GM13977 (cell line): Measurements from ENCODE around the gene C18orf63.
"Not testable (repeated sequence)": the region's sequence is repeated elsewhere in the genome, so short reads cannot be mapped to it uniquely, and the experiment has no call there.

Experiments used
- DNase-seq: peaks from one replicate; pipeline ENCODE4 v3.0.0; 2012; ENCODE audit warnings: low spot score
- in situ Hi-C: fragments of 300-500 bp; cut with MboI; formaldehyde crosslinking; loops from one replicate; pipeline ENCODE4 v1.12.0; 2022; ENCODE audit warnings: low sequenced_read_pairs, low pct_unique_long_range_greater_than_20kb, mixed read lengths, inconsistent platforms; ENCODE audit not compliant: unreplicated experiment
- TF ChIP-seq, protein P1 (sequence below): IDR thresholded peaks from 2 replicates; pipeline ENCODE4 v1.5.1; 2012; ENCODE audit warnings: mild to moderate bottlenecking, control low read depth; ENCODE audit not compliant: insufficient read depth; ENCODE audit errors: extremely low read depth, missing control alignments

C18orf63 gene

DNA sequence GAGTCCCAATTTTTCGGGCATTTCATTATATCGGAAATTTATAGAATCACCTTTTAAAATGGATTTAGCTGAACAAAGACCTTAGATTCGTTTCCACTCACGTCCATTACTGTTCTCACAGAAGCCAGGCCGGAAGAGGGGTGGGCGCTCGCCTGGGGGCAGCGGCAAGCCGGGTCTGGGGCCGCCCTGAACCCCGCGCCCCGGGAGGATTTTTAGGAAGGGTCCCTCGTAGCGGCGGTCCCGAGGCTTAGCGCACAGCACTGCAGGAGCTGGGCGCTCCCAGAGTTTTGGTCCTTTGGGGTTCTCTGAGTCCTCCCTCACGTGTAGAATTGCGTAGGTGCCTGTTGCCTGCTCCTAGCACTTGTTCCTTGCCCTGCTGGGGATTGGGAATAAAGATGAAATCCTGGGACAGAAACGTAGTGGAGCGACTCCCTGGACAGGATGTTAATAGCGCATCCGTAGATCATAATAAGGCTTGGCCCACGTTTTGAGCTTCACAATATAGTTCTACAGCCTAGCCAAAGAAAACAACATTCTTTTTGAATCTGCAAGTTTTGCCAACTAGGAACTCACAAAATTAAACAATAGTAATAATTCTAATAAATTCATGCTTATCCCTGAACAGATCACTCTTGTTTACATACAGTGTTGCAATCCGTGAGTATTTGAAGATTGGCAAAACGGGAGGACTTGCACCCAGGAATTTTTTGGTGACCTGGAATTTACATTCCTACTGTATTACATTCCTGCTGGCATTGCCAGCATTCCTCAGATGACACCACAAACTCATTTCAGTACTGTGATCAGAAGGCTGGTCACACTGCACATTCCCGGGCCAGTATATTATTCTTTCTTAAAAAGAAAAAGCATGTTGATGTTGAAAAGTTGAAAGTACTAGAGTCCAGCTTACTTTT lies 875 bp downstream of the C18orf63 start:
- DNase-seq, result no peak
- TF ChIP-seq, protein P1, sequence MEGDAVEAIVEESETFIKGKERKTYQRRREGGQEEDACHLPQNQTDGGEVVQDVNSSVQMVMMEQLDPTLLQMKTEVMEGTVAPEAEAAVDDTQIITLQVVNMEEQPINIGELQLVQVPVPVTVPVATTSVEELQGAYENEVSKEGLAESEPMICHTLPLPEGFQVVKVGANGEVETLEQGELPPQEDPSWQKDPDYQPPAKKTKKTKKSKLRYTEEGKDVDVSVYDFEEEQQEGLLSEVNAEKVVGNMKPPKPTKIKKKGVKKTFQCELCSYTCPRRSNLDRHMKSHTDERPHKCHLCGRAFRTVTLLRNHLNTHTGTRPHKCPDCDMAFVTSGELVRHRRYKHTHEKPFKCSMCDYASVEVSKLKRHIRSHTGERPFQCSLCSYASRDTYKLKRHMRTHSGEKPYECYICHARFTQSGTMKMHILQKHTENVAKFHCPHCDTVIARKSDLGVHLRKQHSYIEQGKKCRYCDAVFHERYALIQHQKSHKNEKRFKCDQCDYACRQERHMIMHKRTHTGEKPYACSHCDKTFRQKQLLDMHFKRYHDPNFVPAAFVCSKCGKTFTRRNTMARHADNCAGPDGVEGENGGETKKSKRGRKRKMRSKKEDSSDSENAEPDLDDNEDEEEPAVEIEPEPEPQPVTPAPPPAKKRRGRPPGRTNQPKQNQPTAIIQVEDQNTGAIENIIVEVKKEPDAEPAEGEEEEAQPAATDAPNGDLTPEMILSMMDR, result no peak
- in situ Hi-C loops, result no loop called here

DNA sequence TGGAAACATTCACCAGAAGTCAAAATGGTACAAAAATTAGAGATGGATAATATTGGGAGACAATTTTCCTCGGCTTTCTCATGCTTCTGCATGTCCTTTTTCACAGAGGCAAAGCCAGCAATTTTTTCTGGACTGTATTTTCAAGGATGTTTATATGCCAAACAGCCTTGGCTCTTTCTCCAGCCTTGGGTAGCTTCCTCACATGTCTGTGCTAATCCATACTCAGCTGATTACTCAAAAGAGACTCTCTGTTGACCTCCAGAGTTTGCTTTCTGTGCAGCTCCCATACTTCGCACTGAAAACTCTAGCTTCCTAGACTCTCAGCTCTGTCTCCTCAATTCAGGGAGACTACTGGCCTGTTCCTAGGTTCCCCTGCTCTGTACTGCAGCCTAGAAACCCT lies 10.6 kb downstream of the C18orf63 start:
- in situ Hi-C loops, result loop anchor here (25.0 kb wide), 1 partner anchor 139 kb away; no protein-coding TSS in a partner anchor
- TF ChIP-seq, protein P1, result no peak

DNA sequence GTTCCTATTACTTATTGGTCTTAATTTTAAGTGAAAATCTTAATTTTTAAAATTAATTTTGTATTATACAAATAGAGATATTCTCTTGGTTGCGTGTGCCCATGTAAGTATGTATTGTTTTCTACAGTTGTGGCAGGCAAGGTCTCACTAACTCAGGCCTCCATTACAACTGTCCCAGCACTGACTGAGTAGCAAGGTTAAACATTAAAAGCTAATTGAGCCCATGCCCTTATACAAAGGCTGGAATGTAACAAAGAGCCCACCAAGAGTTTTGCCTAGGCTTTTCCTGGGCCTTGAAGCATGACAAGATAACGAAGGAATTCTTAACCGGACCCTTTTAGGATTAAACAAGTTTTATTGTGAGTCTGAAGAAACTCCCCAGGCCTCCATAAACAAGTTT lies 11.2 kb downstream of the C18orf63 start:
- not testable (repeated sequence) for DNase-seq
- in situ Hi-C loops, result loop anchor here (25.0 kb wide), 1 partner anchor 139 kb away; no protein-coding TSS in a partner anchor

More for the DNA sequence above, 10.6 kb downstream of the C18orf63 start:
- DNase-seq, result no peak

DNA sequence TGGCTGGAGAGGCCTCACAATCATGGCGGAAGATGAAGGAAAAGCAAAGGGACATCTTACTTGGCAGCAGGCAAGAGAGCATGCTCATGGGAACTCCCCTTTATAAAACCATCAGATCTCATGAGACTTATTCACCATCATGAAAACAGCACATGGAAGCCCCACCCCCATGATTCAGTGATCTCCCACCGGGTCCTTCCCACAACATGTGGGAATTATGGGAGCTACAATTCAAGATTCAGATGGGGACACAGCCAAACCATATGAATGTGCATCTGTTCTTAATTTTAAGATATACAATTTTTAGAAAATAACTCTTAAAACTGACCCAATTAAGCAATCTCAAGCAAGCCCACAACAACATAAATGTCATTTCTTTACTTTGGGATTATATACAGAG lies 12.6 kb downstream of the C18orf63 start:
- no peak for DNase-seq
- TF ChIP-seq, protein P1, result no peak
- in situ Hi-C loops, result loop anchor here (25.0 kb wide), 1 partner anchor 141 kb away; no protein-coding TSS in a partner anchor

DNA sequence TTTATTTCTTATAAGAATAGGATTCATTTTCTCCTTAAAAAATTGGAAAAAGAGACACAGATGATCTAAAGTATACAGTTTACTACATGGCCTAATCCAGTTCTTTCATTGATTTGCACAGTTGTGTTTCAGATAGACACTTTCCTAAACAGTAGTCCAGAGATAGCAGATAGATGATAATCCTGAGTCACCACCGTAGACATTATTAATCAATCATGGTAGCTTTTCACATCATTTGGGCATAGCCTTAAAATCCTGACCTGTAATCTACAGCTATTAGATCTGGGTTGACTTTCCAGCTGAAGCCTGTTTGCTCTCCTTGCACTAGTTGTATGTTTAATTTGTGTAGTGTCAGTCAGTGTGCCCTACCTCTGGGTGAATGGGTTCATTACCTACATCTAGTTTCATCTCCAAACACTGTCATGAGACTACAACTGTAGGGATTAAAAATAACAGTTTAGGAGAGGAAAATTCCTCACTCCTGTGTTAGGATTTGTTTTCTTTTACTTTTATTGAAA lies 14.1 kb downstream of the C18orf63 start:
- DNase-seq, result no peak
- TF ChIP-seq, protein P1, result no peak
- in situ Hi-C loops, result loop anchor here (25.0 kb wide), 1 partner anchor 142 kb away; no protein-coding TSS in a partner anchor

DNA sequence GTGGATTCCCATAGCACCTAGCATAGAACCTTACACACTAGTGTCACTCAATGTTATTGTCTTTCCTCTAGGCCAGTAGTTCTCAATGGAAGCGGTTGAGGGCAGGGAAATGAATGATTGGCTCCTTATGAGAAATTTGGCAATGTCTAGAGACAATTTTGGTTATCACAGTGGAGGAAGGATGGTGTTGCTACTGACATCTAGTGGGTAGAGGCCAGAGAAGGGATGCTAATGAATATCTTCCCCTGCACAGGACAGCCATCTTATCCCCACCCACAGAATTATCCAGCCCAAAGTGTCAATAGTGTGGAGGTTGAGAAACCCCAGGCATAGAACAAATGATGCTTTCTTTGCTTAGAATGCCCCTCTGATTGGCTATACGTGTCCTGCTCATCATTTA lies 15.8 kb downstream of the C18orf63 start:
- TF ChIP-seq, protein P1, result peak; percentile 15
- in situ Hi-C loops, result loop anchor here (25.0 kb wide), 1 partner anchor 144 kb away; no protein-coding TSS in a partner anchor
- DNase-seq, result no peak

DNA sequence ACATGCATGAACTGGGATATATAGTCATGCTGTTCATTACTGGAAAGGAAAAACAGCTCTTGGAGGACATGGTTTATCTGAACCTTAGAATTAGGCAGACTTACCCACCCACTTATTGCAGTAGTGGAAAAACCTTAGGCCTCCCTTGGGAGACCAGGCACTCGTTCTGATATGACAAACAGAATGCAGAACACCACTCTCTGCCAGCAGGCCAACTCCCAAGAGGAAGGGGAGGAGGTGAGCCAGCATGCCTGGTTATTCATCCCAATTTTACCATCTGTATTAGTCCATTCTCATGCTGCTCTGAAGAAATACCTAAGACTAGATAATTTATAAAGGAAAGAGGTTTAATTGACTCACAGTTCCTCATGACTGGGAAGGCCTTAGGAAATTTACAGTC lies 17.5 kb downstream of the C18orf63 start:
- TF ChIP-seq, protein P1, result no peak
- in situ Hi-C loops, result loop anchor here (25.0 kb wide), 1 partner anchor 146 kb away; no protein-coding TSS in a partner anchor

More for the DNA sequence above, 17.5 kb downstream of the C18orf63 start:
- no peak for DNase-seq
